Panc1 (cell line): ENCODE data around the gene PICALM.

Experiments
- POLR2AphosphoS5 ChIP-seq: IDR thresholded peaks from 2 replicates; pipeline ENCODE4 v1.6.1; 2012; ENCODE audit warnings: mild to moderate bottlenecking, low read depth, low read length, moderate library complexity
- TF ChIP-seq, protein P1 (sequence below): fragments of 450-650 bp; IDR thresholded peaks from 2 replicates; pipeline ENCODE4 v1.5.1; 2017; ENCODE audit warnings: mild to moderate bottlenecking

DNA sequence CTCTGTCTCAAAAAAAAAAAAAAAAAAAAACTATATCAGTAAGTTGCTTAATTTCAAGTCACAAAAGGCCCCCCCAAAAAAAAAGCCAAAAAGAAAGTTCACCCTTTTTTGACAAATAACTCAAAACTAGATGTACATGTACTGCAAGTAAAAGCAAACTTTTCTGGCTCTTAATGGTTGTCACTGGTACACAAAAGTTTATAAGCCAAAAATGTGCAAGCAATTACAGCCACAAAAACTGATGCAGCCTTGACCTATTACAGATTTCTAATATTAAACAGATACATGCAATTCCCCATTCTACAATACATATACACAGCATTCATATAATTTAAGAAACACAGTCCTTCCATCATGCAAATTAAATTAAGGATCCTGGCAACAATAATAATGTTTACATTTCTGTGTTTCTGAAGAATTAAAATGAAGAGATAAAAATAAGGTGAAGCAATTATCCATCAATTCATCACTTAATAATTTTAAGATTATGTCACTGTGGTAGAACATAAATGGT, 18.6 kb downstream of the PICALM start:
- TF ChIP-seq, protein P1, sequence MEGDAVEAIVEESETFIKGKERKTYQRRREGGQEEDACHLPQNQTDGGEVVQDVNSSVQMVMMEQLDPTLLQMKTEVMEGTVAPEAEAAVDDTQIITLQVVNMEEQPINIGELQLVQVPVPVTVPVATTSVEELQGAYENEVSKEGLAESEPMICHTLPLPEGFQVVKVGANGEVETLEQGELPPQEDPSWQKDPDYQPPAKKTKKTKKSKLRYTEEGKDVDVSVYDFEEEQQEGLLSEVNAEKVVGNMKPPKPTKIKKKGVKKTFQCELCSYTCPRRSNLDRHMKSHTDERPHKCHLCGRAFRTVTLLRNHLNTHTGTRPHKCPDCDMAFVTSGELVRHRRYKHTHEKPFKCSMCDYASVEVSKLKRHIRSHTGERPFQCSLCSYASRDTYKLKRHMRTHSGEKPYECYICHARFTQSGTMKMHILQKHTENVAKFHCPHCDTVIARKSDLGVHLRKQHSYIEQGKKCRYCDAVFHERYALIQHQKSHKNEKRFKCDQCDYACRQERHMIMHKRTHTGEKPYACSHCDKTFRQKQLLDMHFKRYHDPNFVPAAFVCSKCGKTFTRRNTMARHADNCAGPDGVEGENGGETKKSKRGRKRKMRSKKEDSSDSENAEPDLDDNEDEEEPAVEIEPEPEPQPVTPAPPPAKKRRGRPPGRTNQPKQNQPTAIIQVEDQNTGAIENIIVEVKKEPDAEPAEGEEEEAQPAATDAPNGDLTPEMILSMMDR = no peak
- TF ChIP-seq POLR2AphosphoS5 = no peak
